HG03135 (cell line): Measurements from ENCODE around the gene BCAS1.
A peak's percentile ranks its signal among the peaks of the same experiment; 100 is the strongest.

Experiments
- ATAC-seq: cut with Tn5 transposase; IDR thresholded peaks from one replicate; pipeline ENCODE4 v1.9.1; 2021; ENCODE audit warnings: mild to moderate bottlenecking, moderate library complexity; ENCODE audit not compliant: unreplicated experiment

Gene BCAS1

DNA sequence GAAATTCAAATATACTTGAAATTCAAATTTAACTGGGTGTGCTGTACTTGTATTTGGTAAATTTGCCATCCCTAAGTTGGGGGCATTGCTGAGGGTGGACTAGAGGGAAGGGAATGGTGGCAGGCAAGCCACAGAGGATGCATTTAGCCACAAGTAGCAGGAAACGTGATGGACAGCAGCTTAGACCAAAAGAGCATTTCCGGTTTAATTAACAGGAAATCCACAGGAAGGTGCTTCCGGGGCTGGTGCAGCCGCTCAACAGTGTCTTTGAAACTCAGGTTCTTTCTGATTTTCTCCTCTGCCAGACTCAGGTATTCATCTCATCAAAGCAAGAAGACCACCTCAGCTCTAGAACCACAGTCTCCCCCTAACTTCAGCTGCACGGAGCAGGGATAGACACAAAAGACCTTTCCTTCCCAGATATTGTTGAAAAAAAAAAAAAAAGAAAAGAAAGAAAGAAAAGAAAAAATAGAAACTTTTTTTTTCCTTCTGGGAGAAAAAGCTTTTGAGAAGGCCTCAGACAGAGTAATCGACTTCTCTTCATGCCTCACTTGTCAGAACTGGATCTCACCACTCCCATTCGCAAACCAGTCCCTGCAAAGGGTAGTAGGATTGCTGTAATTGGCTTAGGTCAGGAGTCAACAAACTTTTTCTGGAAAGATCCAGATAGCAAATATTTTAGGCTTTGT lies 8.0 kb upstream of the BCAS1 start:
- ATAC-seq, result peak; percentile 54

GRCh38 chr20:54076259-54076658 lies 5.9 kb upstream of the BCAS1 start:
- ATAC-seq, result no peak

GRCh38 chr20:54075322-54075721 lies 4.9 kb upstream of the BCAS1 start:
- ATAC-seq, result no peak

DNA sequence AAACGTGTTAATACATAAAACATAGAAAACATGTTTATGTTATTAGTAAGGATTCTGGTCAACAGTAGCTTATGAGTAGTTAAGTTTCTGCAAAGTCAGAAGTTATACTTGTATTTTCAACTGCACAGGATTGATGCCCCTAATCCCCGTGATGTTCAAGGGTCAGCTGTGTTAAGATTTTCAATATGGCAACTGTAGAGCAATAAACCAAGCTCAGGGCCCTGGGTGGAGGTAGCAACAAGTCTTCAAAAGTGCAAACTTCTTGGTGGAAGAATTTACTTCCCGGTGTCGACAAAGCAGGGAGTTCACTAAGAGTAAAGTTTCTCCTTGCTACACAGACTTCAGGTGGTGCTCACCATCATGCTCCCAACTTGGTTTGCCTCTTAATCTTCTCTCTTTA lies 4.1 kb upstream of the BCAS1 start:
- ATAC-seq, result no peak

GRCh38 chr20:54073288-54073687 lies 2.9 kb upstream of the BCAS1 start:
- no peak for ATAC-seq

GRCh38 chr20:54069501-54069971 lies 858 bp downstream of the BCAS1 start:
- ATAC-seq, result no peak

- no peak for ATAC-seq
Measured at GRCh38 chr20:54068966-54069365, 1.4 kb downstream of the BCAS1 start.

GRCh38 chr20:54068495-54068894 lies 1.9 kb downstream of the BCAS1 start:
- no peak for ATAC-seq

- peak; percentile 62 for ATAC-seq
Measured at GRCh38 chr20:54067606-54068174, 2.7 kb downstream of the BCAS1 start.

GRCh38 chr20:54065601-54066038 lies 4.8 kb downstream of the BCAS1 start:
- no peak for ATAC-seq

DNA sequence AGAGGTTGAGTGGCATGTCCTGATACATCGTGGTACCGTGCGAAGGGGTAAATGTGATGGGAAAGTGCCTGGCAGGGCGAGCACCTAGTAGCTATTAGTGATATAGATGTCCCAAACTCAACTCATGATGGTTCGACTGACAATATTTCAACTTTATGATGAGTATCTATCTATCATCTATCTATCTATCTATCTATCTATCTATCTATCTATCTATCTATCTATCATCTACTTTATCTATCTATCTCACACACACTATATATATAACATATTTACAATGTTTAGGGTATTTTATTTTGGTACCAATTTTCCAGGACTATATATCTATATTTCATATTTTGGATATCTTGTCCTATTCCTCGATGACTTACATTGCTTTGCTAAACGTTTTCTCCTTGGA lies 5.5 kb downstream of the BCAS1 start:
- no peak for ATAC-seq

GRCh38 chr20:54063992-54064676 lies 6.3 kb downstream of the BCAS1 start:
- no peak for ATAC-seq

GRCh38 chr20:54063580-54063979 lies 6.8 kb downstream of the BCAS1 start:
- ATAC-seq, result no peak

DNA sequence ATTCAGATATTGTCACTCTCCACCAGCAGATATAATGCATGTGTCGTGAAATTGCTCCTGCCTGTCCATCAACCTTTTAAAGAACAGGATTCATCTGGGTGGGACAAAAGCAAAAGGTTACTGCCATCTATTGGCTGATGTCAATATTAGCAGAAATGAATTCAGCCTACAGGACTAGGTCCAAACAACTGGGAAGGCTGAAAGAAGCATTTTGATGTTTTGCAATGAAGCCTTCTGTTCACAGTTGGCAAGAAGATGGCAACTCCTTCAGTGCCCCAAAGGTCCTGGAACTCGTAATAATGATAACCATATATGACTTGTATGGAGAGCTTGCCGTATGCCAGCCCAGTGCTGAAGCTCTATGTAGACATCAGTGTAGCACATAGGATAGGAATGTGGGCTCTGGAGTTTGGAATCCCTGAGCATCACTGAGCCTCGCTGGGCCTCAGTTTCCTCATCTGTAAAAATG lies 7.5 kb downstream of the BCAS1 start:
- peak; percentile 43 for ATAC-seq

GRCh38 chr20:54061101-54061881 lies 9.1 kb downstream of the BCAS1 start:
- no peak for ATAC-seq

DNA sequence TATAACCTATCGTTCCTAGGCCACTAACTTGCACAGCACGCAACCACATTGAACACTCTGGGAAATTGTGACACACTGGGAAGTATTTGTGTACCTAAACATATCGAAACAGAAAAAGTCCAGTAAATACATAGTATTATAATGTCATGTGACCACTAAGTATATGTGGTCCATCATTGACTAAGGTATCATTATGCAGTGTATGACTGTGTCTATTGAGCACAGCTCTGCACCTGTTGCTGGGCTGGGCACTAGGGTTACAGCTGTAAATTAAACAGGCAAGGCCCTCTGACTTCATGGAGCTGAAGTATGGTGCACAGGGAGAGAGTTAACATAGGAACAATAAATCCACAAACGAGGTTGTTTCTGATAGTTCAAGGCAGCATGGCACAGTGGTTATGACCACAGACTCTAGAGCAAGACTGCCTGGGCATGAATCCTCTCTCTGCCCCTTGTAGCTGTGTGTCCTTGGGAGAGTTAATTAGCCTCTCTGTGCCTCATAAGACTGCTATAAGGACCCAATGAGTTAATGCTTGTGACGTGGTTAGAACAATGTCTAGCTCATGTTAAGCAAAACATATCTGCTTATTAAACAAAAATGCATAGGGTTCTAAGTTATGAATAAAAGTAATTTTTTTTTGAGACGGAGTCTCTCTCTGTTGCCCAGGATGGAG lies 10.6 kb downstream of the BCAS1 start:
- ATAC-seq, result no peak

- ATAC-seq, result peak; percentile 50
Measured at GRCh38 chr20:54058420-54059139, 11.8 kb downstream of the BCAS1 start.

- ATAC-seq, result no peak
Measured at GRCh38 chr20:54056762-54057639, 13.4 kb downstream of the BCAS1 start.

DNA sequence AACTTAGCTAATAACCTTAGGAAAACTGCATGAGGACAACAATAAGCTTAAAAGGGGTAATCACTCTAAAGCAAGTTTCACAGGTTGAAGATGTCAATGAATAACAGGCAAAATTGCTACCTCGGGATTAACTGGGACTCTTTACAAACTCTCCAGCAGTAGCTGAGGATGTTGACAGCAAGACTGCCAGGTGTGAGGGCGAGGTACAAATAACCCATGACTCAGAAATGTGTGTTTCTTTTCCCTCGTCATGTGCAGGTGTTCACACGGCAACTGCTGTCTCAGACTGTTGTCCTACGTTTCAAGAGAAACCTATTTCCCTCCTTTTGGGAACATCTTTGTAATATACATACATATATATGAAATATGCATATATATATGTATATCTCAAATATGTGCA lies 15.9 kb downstream of the BCAS1 start:
- ATAC-seq, result no peak
